Measurements from ENCODE around the gene NFKBIE.

DNA sequence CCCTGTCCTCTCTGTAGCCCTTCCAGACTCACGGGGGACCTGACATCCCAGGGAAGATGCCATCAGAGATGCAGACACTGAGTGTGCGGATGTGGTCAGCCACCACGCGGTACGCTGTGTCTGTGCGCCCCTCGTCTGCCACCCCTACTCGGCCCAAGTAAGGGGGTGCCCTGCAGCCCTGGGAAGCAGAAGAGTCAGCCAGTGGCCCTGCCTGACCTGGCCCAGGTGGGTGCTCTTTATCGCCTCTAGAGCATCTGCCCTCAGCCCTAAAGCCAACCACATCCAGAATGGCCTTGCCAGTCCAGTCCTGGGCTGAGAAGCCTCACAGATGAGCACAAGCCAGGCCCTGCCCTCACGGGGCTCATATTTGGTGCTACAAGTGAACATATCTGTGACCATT, 41.9 kb upstream of the NFKBIE start:
- TF ChIP-seq, protein P1, sequence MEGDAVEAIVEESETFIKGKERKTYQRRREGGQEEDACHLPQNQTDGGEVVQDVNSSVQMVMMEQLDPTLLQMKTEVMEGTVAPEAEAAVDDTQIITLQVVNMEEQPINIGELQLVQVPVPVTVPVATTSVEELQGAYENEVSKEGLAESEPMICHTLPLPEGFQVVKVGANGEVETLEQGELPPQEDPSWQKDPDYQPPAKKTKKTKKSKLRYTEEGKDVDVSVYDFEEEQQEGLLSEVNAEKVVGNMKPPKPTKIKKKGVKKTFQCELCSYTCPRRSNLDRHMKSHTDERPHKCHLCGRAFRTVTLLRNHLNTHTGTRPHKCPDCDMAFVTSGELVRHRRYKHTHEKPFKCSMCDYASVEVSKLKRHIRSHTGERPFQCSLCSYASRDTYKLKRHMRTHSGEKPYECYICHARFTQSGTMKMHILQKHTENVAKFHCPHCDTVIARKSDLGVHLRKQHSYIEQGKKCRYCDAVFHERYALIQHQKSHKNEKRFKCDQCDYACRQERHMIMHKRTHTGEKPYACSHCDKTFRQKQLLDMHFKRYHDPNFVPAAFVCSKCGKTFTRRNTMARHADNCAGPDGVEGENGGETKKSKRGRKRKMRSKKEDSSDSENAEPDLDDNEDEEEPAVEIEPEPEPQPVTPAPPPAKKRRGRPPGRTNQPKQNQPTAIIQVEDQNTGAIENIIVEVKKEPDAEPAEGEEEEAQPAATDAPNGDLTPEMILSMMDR (IDR thresholded peaks at IDR 0.05; ENCODE audit: low read depth, low read length) = no peak
- TF ChIP-seq EZH2phosphoT487 (IDR thresholded peaks at IDR 0.05; ENCODE audit: low read depth) = no peak
